ENCODE measurements around the gene ARL6IP6.
"Not testable (repeated sequence)": the region's sequence is repeated elsewhere in the genome, so short reads cannot be mapped to it uniquely, and the experiment has no call there.

The ARL6IP6 gene

DNA sequence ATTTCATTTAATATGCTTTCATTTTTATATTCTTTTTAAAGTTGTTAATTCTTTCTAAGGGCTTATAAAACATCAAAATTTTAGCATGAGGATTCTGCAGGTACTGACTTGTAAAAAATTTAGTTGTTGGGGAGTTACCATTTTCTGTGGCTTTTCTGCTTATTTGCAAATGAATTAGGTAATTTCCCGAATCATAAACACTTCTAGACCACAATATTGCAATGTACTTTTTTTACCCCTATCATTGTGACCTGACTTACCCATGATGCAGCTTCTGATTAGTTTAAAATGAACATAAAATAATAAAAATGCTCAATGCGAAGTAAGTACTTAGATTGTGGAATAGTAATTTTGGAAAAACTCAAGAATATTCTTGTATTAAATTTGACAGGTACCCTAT, 11.4 kb downstream of the ARL6IP6 start:
- Histone ChIP-seq H3K9ac (ENCODE audit: low read length) (no peak overlapping the region), H3K23ac (ENCODE audit: low read length in 2 of 2) (no peak overlapping the region), H3K27me3 (ENCODE audit: control insufficient read depth in 1 of 2, insufficient read depth in 1 of 2, low read length in 2 of 2) (no peaks in the 10 kb centered on the region), H4K8ac (ENCODE audit: low read length) (no peak overlapping the region), H3K4me2 (ENCODE audit: low read length, poor library complexity, severe bottlenecking) (no peak overlapping the region), H2AK5ac (ENCODE audit: low read length, severe bottlenecking) (no peak overlapping the region), H3K9me3 (ENCODE audit: control insufficient read depth, low read length) (no peaks in the 10 kb centered on the region), H3K18ac (ENCODE audit: low read depth in 1 of 2, low read length in 2 of 2) (no peak overlapping the region), H3K4me1 (ENCODE audit: control insufficient read depth, insufficient read depth, low read depth, low read length) (no peaks in the 10 kb centered on the region), H3K14ac (ENCODE audit: low read length in 2 of 2) (no peak overlapping the region), H3K79me1 (replicated peaks; ENCODE audit: low read length, poor library complexity, severe bottlenecking) (peaks cover 16% of the 10 kb centered on the region), H4K91ac (ENCODE audit: low read length) (no peak overlapping the region), H2BK5ac (ENCODE audit: low read depth, low read length, poor library complexity, severe bottlenecking) (no peak overlapping the region), H3K4ac (ENCODE audit: low read depth in 1 of 2, low read length in 2 of 2) (no peak overlapping the region), H3K4me3 (ENCODE audit: insufficient read depth in 1 of 2, low read depth in 1 of 2, low read length in 2 of 2) (no peak overlapping the region), H2BK15ac (ENCODE audit: low read depth, poor library complexity, severe bottlenecking) (no peak overlapping the region), H2BK120ac (ENCODE audit: low read depth, low read length) (no peak overlapping the region), H3K36me3 (ENCODE audit: control insufficient read depth in 1 of 2, insufficient read depth in 2 of 2, low read depth in 1 of 2, low read length in 2 of 2) (peaks cover 0 to 13% of the 10 kb centered on the region in 2 experiments), H2BK12ac (ENCODE audit: low read length in 2 of 2) (no peak overlapping the region), H2AFZ (ENCODE audit: low read depth, low read length) (no peak overlapping the region), H3K27ac (ENCODE audit: low read length, poor library complexity, severe bottlenecking) (no peak overlapping the region)
- no CpG with 5 or more reads among the region's 2 CpGs for WGBS
- no peak for DNase-seq

DNA sequence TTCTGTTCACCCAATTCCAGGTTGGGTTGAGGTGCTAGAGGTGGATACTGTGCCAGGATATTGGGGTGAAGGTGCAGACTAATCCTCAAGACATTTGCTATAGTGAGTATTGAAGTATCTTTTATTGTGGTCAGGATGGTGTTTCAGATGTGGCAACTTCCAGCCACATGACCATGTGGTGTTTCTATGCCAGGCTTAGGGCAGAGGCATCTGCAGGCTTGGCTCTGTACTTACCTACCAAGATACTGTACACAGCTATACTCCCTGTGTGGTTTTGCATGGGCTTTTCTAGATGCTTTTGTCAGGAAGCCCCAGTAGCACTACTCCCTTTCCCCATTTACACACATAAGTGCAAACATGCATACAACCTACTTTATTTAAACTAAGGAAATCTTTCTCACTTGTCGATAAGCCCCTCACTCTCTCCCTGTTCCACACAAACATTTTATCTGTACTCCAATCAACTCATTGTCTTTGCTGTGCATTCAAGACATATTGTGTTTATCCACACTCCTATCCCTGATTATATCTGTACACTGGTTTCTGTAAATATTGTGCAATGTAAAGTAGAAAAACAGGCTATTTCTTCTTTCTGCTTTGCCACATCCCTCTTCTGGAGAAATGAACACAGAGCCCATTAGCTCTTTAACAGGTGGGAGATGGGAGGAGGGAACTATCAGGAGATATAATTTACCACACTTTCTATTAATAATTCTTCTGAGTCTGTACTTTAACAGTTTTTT, 12.3 kb downstream of the ARL6IP6 start:
- Histone ChIP-seq H2AFZ (ENCODE audit: low read depth, low read length) (no peak overlapping the region), H3K9me3 (ENCODE audit: control insufficient read depth, low read length) (no peaks in the 10 kb centered on the region), H3K18ac (ENCODE audit: low read depth in 1 of 2, low read length in 2 of 2) (no peak overlapping the region), H3K4me2 (ENCODE audit: low read length, poor library complexity, severe bottlenecking) (no peak overlapping the region), H3K23ac (ENCODE audit: low read length in 2 of 2) (no peak overlapping the region), H2BK120ac (ENCODE audit: low read depth, low read length) (no peak overlapping the region), H2BK15ac (ENCODE audit: low read depth, poor library complexity, severe bottlenecking) (no peak overlapping the region), H3K79me1 (replicated peaks; ENCODE audit: low read length, poor library complexity, severe bottlenecking) (peaks cover 16% of the 10 kb centered on the region), H2BK5ac (ENCODE audit: low read depth, low read length, poor library complexity, severe bottlenecking) (no peak overlapping the region), H4K8ac (ENCODE audit: low read length) (no peak overlapping the region), H2BK12ac (ENCODE audit: low read length in 2 of 2) (no peak overlapping the region), H3K36me3 (ENCODE audit: control insufficient read depth in 1 of 2, insufficient read depth in 2 of 2, low read depth in 1 of 2, low read length in 2 of 2) (peaks cover 0 to 22% of the 10 kb centered on the region in 2 experiments), H3K27ac (ENCODE audit: low read length, poor library complexity, severe bottlenecking) (no peak overlapping the region), H3K14ac (ENCODE audit: low read length in 2 of 2) (peak overlapping the region in 1 of 2 experiments; percentile 22), H4K91ac (ENCODE audit: low read length) (no peak overlapping the region), H3K4me3 (ENCODE audit: insufficient read depth in 1 of 2, low read depth in 1 of 2, low read length in 2 of 2) (no peak overlapping the region), H3K4ac (ENCODE audit: low read depth in 1 of 2, low read length in 2 of 2) (peak overlapping the region in 1 of 2 experiments; percentile 49), H3K4me1 (ENCODE audit: control insufficient read depth, insufficient read depth, low read depth, low read length) (no peaks in the 10 kb centered on the region), H3K9ac (ENCODE audit: low read length) (no peak overlapping the region), H2AK5ac (ENCODE audit: low read length, severe bottlenecking) (no peak overlapping the region), H3K27me3 (ENCODE audit: control insufficient read depth in 1 of 2, insufficient read depth in 1 of 2, low read length in 2 of 2) (no peaks in the 10 kb centered on the region)
- WGBS, result 92% methylated on average over 1 of the region's 1 CpG
- peak; percentile 38 for DNase-seq

DNA sequence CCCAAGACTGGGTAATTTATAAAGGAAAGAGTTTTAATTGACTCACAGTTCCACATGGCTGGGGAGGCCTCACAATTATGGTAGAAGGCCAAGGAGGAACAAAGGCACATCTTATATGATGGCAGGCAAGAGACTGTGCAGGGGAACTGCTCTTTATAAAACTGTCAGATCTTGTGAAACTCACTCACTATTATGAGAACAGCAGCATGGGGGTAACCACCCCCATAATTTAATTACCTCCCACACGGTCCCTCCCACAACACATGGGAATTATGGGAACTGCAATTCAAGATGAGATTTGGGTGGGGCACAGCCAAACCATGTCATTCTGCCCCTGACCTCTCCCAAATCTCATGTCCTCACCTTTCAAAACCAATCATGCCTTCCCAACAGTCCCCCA, 19.1 kb downstream of the ARL6IP6 start:
- not testable (repeated sequence) for H3K4me2 ChIP-seq (ENCODE audit: low read length, poor library complexity, severe bottlenecking); H2BK15ac ChIP-seq (ENCODE audit: low read depth, poor library complexity, severe bottlenecking); H2AK5ac ChIP-seq (ENCODE audit: low read length, severe bottlenecking); H2AFZ ChIP-seq (ENCODE audit: low read depth, low read length); H3K14ac ChIP-seq (ENCODE audit: low read length in 2 of 2); H3K27ac ChIP-seq (ENCODE audit: low read length, poor library complexity, severe bottlenecking); H3K4me3 ChIP-seq (ENCODE audit: insufficient read depth in 1 of 2, low read depth in 1 of 2, low read length in 2 of 2); H4K8ac ChIP-seq (ENCODE audit: low read length); H4K91ac ChIP-seq (ENCODE audit: low read length); H3K9me3 ChIP-seq (ENCODE audit: control insufficient read depth, low read length); H3K23ac ChIP-seq (ENCODE audit: low read length in 2 of 2); DNase-seq; H2BK5ac ChIP-seq (ENCODE audit: low read depth, low read length, poor library complexity, severe bottlenecking); H3K27me3 ChIP-seq (ENCODE audit: control insufficient read depth in 1 of 2, insufficient read depth in 1 of 2, low read length in 2 of 2); H3K18ac ChIP-seq (ENCODE audit: low read depth in 1 of 2, low read length in 2 of 2); H3K9ac ChIP-seq (ENCODE audit: low read length); H3K4ac ChIP-seq (ENCODE audit: low read depth in 1 of 2, low read length in 2 of 2); H3K4me1 ChIP-seq (ENCODE audit: control insufficient read depth, insufficient read depth, low read depth, low read length); H2BK12ac ChIP-seq (ENCODE audit: low read length in 2 of 2); H2BK120ac ChIP-seq (ENCODE audit: low read depth, low read length)
- WGBS, result 96% methylated on average over 1 of the region's 1 CpG
- H3K79me1 ChIP-seq (replicated peaks; ENCODE audit: low read length, poor library complexity, severe bottlenecking), result peaks cover 12% of the 10 kb centered on the region
- H3K36me3 ChIP-seq (ENCODE audit: control insufficient read depth in 1 of 2, insufficient read depth in 2 of 2, low read depth in 1 of 2, low read length in 2 of 2), result peaks cover 5 to 51% of the 10 kb centered on the region in 2 experiments

DNA sequence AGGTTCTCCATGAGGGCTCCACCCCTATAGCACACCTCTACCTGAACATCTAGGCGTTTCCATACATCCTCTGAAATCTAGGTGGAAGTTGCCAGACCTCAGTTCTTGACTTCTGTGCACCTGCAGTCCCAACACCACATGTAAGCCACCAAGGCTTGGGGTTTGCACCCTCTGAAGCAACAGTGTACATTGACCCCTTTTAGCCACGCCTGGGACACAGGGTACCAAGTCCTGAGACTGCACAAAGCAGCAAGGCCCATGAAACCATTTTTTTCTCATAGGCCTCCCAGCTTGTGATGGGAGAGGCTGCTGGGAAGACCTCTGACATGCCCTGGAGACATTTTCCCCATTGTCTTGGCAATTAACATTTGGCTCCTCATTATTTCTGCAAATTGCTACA, 20.0 kb downstream of the ARL6IP6 start:
- Histone ChIP-seq H3K27me3 (ENCODE audit: control insufficient read depth in 1 of 2, insufficient read depth in 1 of 2, low read length in 2 of 2) (no peaks in the 10 kb centered on the region), H2BK120ac (ENCODE audit: low read depth, low read length) (no peak overlapping the region), H3K4me1 (ENCODE audit: control insufficient read depth, insufficient read depth, low read depth, low read length) (no peaks in the 10 kb centered on the region), H4K91ac (ENCODE audit: low read length) (no peak overlapping the region), H3K4me2 (ENCODE audit: low read length, poor library complexity, severe bottlenecking) (no peak overlapping the region), H4K8ac (ENCODE audit: low read length) (no peak overlapping the region), H2BK12ac (ENCODE audit: low read length in 2 of 2) (no peak overlapping the region), H3K79me1 (replicated peaks; ENCODE audit: low read length, poor library complexity, severe bottlenecking) (peaks cover 10% of the 10 kb centered on the region), H2AK5ac (ENCODE audit: low read length, severe bottlenecking) (no peak overlapping the region), H2AFZ (ENCODE audit: low read depth, low read length) (no peak overlapping the region), H2BK5ac (ENCODE audit: low read depth, low read length, poor library complexity, severe bottlenecking) (no peak overlapping the region), H3K27ac (ENCODE audit: low read length, poor library complexity, severe bottlenecking) (no peak overlapping the region), H3K9me3 (ENCODE audit: control insufficient read depth, low read length) (no peaks in the 10 kb centered on the region), H3K36me3 (ENCODE audit: control insufficient read depth in 1 of 2, insufficient read depth in 2 of 2, low read depth in 1 of 2, low read length in 2 of 2) (peaks cover 5 to 59% of the 10 kb centered on the region in 2 experiments), H3K18ac (ENCODE audit: low read depth in 1 of 2, low read length in 2 of 2) (no peak overlapping the region), H3K4ac (ENCODE audit: low read depth in 1 of 2, low read length in 2 of 2) (no peak overlapping the region), H3K23ac (ENCODE audit: low read length in 2 of 2) (no peak overlapping the region), H3K14ac (ENCODE audit: low read length in 2 of 2) (no peak overlapping the region), H2BK15ac (ENCODE audit: low read depth, poor library complexity, severe bottlenecking) (no peak overlapping the region), H3K4me3 (ENCODE audit: insufficient read depth in 1 of 2, low read depth in 1 of 2, low read length in 2 of 2) (no peak overlapping the region), H3K9ac (ENCODE audit: low read length) (no peak overlapping the region)
- WGBS, result 90% methylated on average over 2 of the region's 2 CpGs
- no peak for DNase-seq
